NCI-H1105 (cell line): Measurements from ENCODE around the gene LUZP2.

Experiments
- DNase-seq: peaks from one replicate; lab custom pipeline; 2025; lab: John Stamatoyannopoulos, UW

LUZP2 gene

GRCh38 chr11:24567380-24567779, 70.5 kb downstream of the LUZP2 start:
- no peak for DNase-seq

- no peak for DNase-seq
These were observed 75.5 kb downstream of the LUZP2 start for GRCh38 chr11:24572376-24572775.

- DNase-seq = no peak
These were observed 77.6 kb downstream of the LUZP2 start for GRCh38 chr11:24574461-24574860.

- no peak for DNase-seq
These were observed 78.5 kb downstream of the LUZP2 start for GRCh38 chr11:24575392-24575791.

- DNase-seq = no peak
These were observed 88.3 kb downstream of the LUZP2 start for GRCh38 chr11:24585192-24585591.

- DNase-seq = no peak
These were observed 90.8 kb downstream of the LUZP2 start for GRCh38 chr11:24587635-24588034.

- DNase-seq = no peak
These were observed 91.2 kb downstream of the LUZP2 start for GRCh38 chr11:24588081-24588480.

GRCh38 chr11:24589064-24589463, 92.2 kb downstream of the LUZP2 start:
- no peak for DNase-seq

GRCh38 chr11:24591283-24591682, 94.4 kb downstream of the LUZP2 start:
- no peak for DNase-seq

GRCh38 chr11:24592360-24592759, 95.5 kb downstream of the LUZP2 start:
- DNase-seq = no peak

- DNase-seq = no peak
These were observed 96.5 kb downstream of the LUZP2 start for GRCh38 chr11:24593332-24593731.

GRCh38 chr11:24594401-24594800, 97.5 kb downstream of the LUZP2 start:
- no peak for DNase-seq

- no peak for DNase-seq
These were observed 101.8 kb downstream of the LUZP2 start for GRCh38 chr11:24598641-24599040.

GRCh38 chr11:24609192-24610119, 112.6 kb downstream of the LUZP2 start:
- DNase-seq = no peak

- no peak for DNase-seq
These were observed 118.8 kb downstream of the LUZP2 start for GRCh38 chr11:24615451-24616160.

- DNase-seq = no peak
These were observed 121.0 kb downstream of the LUZP2 start for GRCh38 chr11:24617856-24618255.

GRCh38 chr11:24619900-24620299, 123.0 kb downstream of the LUZP2 start:
- DNase-seq = no peak

- no peak for DNase-seq
These were observed 125.4 kb downstream of the LUZP2 start for GRCh38 chr11:24622262-24622661.

GRCh38 chr11:24623121-24623520, 126.3 kb downstream of the LUZP2 start:
- no peak for DNase-seq

- DNase-seq = no peak
These were observed 127.6 kb downstream of the LUZP2 start for GRCh38 chr11:24624432-24624831.

- DNase-seq = no peak
These were observed 129.1 kb downstream of the LUZP2 start for GRCh38 chr11:24625975-24626374.

GRCh38 chr11:24628224-24628776, 131.4 kb downstream of the LUZP2 start:
- no peak for DNase-seq

- no peak for DNase-seq
These were observed 137.8 kb downstream of the LUZP2 start for GRCh38 chr11:24634606-24635160.
